Uterus (tissue), 2 donors: ENCODE results near the gene KLK3.

Experiments
- POLR2A ChIP-seq, 2 donors: fragments of 450-650 bp; IDR thresholded peaks; one replicate each; pipeline ENCODE4 v1.6.1; 2016; ENCODE audit warnings: antibody characterized with exemption in 2 of 2, mild to moderate bottlenecking in 1 of 2, moderate library complexity in 1 of 2
- TF ChIP-seq, protein P1 (sequence below), 4 experiments: fragments of 200-600 bp in 2 of 4; fragments of 450-650 bp in 2 of 4; sonication (generic) in 2 of 4; IDR thresholded peaks; one replicate each; pipeline ENCODE4 v1.5.1; 2016 to 2019; ENCODE audit warnings: antibody characterized with exemption in 4 of 4, mild to moderate bottlenecking in 2 of 4, moderate library complexity in 1 of 4

GRCh38 chr19:50808856-50809255 lies 45.9 kb upstream of the KLK3 start:
- TF ChIP-seq, protein P1, sequence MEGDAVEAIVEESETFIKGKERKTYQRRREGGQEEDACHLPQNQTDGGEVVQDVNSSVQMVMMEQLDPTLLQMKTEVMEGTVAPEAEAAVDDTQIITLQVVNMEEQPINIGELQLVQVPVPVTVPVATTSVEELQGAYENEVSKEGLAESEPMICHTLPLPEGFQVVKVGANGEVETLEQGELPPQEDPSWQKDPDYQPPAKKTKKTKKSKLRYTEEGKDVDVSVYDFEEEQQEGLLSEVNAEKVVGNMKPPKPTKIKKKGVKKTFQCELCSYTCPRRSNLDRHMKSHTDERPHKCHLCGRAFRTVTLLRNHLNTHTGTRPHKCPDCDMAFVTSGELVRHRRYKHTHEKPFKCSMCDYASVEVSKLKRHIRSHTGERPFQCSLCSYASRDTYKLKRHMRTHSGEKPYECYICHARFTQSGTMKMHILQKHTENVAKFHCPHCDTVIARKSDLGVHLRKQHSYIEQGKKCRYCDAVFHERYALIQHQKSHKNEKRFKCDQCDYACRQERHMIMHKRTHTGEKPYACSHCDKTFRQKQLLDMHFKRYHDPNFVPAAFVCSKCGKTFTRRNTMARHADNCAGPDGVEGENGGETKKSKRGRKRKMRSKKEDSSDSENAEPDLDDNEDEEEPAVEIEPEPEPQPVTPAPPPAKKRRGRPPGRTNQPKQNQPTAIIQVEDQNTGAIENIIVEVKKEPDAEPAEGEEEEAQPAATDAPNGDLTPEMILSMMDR (IDR thresholded peaks at IDR 0.05): no peak
- TF ChIP-seq POLR2A (IDR thresholded peaks at IDR 0.05): no peak
